NCI-H2081 (cell line): ENCODE measurements around the gene HM13.
"Not testable (repeated sequence)": the region's sequence is repeated elsewhere in the genome, so short reads cannot be mapped to it uniquely, and the experiment has no call there.

ENCODE experiments used
- DNase-seq, 2 experiments: peaks; one replicate each; lab custom pipeline; 2025; lab: John Stamatoyannopoulos, UW

The HM13 gene

DNA sequence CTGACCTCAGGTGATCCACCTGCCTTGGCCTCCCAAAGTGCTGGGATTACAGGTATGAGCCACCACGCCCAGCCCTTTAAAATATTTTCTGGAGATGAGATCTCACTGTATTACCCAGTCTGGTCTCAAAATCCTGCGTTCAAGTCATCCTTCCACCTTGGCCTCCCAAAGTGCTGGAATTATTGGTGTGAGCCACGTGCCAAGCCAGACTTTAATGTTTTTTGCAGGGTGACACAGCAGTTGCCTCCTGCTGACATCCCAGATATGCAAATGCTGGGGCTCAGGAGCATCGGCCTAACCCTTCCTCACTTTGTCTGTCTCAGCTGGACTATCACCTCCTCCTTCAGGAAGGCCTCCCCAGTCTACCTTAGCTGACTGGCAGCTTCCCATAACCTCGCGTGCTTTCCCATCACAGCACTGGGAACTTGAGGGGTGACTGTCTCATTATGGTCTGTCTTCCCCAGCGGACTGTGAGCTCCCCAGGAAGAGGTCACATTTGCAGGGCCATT lies 76.5 kb downstream of the HM13 start:
- no peak for DNase-seq

DNA sequence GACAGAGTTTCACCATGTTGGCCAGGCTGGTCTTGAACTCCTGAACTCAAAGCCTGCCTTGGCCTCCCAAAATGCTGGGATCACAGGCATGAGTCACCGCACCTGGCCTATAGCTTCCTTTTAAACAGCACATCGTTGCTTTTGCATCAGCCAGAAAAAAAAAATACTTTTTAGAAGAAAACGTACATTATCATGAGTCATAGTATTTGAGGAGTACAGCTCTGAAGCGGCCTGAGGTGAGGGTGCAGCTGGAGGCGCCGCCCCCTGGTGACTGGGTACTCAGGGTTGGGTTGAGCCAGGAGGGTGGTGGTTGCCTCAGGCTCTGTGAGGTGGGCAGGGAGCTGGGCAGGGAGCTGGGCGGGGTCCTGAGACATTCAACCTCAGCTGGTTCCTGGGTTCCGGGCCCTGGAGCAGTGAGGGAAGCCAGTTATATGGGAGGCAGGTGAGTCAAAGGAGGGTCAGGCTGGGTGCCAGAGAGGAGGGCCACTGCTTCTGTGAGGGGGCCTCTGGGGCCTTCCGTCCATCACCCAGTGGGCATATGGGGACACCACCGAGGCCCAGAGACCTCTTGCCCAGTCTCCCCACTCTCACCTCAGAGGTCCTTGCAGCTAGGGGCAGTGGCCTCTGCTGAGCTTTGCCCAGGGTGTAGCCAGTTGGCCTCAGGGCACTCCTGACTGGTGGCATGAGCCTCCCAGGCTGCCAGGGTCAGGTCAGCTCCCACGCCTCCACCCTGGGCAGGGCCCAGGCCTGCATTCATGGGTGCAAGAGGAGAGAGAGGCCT lies 79.2 kb downstream of the HM13 start:
- DNase-seq = peak in 1 of 2 experiments; percentile 40

DNA sequence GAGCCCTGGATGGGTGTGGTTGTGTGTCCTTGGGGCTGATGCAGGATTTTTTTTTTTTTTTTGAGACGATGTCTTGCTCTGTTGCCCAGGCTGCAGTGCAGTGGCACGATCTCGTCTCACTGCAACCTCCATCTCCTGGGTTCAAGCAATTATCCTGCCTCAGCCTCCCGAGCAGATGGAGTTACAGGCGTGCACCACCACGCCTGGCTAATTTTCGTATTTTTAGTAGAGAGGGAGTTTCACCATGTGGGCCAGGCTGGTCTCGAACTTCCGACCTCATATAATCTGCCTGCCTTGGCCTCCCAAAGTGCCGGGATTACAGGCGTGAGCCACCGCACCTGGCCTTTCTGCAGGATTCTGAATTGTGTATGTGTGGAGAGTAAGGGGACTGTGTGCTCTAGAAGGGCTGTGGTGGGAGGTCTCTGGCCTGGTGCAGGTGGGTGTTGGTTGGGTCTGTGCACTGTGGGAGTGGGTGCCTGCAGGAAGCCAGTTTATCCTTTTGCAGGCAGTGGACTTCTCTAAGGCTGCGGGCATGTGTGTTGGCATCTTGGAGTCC lies 79.8 kb downstream of the HM13 start:
- no peak for DNase-seq

DNA sequence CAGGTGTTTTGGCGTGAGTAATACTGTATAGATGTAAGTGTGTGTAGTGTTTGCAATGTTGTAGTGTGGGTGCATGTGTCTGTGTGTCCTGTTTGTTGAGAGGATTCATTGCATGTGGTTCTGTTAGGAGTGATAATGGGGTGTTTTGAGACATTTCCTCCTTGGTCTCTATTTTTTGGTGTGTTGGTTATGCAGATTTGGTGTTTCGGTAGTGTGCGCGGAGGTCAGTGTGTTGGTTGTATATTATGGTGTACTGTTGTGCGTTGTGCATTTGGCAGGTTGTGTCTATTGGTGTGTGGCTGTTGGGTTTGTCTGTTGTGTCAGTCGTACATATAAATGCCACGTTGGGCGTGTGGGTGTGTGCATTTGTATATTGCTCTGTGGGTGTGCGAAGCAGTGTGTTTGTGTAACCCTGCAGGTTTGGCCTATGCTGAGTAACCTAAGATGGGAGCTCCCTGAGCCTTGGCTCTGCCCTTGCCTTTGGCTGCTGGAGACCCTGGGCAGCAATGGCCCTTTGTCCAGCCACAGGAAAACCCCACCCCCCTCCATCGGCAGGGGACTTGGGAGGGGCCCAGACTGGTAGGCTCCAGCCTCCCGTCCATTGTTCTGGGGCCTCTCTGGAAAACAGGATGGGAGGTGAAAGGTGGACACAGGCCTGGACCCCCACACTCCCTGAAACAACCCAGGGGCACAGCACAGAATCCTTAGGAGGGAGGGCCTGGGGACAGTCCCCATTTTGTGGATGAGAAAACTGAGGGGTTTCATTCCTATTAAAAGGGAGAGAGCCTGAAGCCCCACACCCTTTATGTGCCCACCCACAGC lies 80.5 kb downstream of the HM13 start:
- peak in 1 of 2 experiments; percentile 24 for DNase-seq

DNA sequence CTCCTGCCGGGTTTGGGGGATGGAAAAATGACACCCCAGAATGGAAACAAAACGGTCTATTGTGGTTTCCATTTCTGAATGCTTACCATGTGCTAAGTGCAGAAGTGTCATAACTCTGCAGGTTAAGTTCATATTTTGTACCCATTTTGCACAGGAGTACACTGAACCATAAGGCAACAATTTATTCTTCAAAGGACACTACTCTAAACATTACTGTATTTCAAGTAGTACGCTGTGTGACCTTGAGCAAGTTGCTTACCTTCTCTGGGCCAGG lies 81.1 kb downstream of the HM13 start:
- no peak for DNase-seq

DNA sequence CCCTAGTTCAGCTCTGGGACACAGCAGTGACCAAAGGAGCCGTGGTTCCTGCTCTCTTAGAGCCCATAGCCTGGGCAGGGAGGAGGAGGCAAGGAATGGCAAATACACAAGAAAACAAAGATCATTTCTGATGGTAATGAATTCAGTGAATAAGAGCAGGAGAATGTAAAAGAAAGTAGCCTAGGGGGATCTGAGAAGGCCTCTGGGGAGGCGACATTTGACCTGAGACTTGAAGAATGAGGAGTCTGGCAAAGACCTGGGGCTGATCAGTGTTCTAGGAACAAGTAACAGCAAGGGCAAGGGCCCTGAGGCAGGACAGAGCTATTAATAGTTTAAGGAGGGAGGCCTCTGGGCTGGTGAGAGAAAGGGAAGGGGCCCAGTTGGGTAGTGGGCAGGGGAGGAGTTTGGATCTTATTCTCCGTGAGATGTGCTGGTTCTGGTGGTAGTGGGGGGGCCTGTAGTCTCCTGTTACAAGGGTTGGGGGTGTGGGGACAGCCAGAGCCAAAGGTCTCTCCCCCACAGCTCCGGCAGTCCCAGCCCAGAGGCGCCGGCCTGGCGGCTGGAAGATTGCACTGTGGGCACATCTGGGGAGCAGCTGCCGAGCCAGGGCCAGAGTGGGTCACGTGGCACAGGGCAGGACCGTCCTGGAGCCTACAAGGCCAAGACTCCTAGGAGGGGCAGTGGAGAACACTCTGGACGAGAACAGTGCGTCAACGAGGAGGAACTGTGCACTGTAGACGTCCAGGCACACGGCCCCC lies 81.6 kb downstream of the HM13 start:
- DNase-seq = no peak

DNA sequence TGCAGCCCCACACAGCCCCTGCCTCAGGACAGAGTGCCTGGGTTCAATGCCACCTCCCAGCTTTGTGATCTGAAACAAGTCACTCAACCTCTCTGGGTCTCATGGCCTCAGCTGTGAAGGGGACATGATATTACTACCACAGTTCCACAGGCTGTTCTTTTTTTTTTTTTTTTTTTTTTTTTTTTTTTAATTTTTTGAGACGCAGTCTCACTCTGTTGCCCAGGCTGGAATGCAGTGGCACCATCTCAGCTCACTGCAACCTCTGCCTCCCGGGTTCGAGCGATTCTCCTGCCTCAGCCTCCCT lies 82.1 kb downstream of the HM13 start:
- not testable (repeated sequence) for DNase-seq

DNA sequence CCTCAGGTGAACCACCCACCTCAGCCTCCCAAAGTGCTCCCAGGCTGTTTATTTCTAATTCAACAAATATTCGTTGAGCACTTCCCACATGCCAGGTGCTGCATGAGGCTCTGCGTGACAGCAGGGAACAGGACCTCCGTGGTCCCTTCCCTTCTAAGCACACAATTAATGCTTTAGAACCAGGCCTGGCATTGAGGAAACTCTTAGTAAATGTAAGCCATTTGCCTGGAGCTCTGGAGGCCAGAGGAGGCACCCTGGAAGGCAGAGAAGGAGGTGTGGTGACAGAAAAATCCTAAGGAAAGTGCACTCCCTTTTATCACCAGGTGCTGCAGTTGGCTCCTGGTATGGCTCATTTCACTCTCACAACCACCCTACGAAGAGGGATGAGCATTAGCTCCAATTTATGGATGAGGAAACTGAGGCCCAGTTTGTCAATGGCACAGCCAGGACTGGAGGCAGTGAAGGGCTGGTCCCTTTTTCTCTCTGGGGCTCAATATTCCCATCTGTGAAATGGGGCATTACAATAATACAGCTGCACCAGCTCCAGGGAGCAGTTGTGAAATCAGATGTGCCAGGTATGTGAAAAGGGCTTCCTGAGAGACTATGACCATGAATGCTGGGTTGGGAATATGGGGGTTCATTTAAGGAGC lies 82.7 kb downstream of the HM13 start:
- DNase-seq = peak in 1 of 2 experiments; percentile 50

DNA sequence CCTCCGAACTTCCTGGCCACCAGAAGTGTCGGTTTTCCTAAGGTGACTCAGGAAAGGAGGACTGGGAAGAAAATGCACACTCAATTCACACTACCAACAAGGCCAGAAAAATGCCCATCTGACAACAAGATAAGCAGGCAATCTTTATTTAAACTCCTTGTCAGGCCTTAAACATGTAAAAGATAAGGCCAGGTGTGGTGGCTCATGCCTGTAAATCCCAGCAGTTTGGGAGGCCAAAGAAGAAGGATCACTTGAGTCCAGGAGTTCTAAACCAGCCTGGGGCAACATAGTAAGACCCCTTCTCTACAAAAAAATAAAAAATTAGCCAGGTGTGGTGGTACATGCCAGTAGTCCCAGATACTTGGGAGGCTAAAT lies 83.2 kb downstream of the HM13 start:
- DNase-seq = no peak

DNA sequence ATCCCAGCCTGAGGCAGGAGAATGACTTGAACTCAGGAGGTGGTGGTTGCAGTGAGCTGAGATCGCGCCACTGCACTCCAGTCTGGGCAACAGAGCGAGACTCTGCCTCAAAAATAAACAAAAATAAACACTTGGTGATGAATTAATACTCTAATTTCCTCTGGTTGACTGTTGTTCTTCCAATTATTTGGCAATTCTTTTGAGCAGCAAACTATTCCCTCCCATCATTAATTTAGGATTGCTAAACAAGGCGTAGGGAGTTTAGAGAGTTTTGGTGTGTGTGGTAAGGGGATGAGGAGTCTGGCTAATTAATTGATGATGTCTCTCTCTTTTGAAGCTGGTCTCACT lies 88.2 kb downstream of the HM13 start:
- DNase-seq = no peak

DNA sequence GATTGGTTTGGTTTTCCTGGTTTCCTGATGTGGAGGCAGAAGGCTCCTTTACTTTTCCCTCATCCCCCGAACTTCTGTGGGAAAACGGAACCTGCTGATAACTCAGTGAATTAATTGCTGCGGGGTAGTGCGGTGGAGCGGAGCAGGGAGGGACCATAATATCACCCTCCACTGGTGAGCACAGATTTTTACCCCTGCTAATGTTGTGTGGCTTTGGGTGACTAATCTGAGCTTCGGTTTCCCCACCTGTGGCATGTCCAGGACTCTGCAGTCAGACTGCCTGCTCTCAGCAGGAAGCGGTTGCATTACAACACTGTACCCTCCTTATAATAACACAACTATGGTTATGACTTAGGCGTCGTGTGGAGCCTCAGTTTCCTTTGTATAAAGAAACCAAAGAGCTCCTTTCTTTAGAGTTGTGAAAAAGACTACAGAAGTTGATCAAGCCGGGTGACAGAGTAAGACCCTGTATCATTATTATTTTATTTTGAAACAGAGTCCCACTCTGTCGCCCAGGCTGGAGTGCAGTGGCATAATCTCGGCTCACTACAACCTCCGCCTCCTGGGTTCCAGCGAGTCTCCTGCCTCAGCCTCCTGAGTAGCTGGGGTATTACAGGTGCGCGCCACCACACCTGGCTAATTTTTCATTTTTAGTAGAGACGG lies 88.7 kb downstream of the HM13 start:
- DNase-seq = peak in 1 of 2 experiments; percentile 26

DNA sequence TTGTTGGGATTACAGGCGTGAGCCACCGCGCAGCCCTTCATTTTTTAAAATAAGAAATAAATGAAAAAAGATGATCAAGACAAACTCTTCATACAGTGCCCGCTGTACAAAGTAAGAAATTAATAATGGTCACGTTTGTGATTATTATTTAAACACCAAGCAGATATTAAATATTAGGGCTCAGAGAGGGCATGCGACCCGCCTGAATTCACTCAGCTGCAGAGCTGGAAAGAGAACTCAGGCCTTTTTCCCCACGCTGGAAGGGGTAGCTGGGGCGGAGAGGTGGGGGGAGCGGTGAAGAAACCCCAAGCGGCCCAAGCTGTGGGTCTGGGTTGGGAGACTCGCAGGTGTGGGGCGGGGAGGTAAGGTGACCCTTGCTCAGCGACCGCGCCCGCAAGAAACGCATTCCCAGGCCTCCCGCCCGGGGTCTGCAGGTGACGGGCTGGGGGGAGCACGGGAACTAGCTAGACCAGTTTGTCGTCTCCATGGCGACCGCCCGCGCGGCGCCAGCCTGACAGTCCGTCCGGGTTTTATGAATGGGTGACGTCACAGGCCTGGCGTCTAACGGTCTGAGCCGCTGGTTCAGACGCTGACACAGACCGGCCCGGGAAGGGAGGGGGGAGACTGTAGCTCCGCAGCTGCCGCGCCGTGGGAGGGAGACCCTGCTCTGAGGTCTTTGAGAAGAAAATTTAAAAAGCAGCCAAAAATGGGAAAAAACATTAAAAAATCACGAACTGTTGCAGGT lies 89.8 kb downstream of the HM13 start:
- DNase-seq = peak; percentile 99 to 100

DNA sequence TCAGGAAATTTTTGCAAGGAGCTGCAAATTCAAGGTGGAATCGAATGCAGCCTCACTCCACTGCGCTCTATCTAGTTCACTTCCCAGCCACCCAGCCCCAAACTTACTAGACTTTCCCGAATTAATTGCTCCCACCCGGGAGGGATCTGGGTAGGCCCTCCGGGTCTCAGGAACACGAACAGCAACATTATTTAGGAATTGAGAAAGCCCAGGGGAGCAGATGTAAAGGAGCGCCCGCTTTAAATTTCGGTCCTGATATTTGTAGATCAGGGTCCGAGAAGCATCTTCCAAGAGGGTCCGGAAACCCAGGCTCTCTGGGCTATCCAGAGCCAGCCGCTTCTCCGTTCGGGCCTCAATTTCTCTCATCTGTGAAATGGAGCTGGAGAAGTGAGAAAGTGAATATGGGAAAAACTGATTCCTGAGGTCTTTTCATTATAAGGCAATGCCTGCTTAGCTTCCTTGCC lies 90.4 kb downstream of the HM13 start:
- DNase-seq = no peak

DNA sequence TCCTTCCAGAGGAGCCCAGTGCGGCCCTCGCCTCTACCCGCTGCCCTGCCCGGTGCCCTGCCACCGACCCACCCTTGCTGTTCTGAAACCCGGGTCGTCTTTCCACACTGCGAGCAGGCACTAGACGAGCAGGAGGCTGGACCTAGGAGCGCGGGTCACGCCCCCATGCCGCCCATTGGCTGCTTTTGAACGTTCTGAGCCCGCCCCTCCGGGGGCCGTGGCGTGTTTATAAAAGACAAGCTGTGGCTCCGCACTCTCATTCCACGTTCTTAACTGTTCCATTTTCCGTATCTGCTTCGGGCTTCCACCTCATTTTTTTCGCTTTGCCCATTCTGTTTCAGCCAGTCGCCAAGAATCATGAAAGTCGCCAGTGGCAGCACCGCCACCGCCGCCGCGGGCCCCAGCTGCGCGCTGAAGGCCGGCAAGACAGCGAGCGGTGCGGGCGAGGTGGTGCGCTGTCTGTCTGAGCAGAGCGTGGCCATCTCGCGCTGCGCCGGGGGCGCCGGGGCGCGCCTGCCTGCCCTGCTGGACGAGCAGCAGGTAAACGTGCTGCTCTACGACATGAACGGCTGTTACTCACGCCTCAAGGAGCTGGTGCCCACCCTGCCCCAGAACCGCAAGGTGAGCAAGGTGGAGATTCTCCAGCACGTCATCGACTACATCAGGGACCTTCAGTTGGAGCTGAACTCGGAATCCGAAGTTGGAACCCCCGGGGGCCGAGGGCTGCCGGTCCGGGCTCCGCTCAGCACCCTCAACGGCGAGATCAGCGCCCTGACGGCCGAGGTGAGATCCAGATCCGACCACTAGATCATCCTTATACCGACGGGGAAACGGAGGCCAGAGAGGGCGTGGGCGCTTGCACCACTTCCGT lies 91.0 kb downstream of the HM13 start, which contains the start of gene ID1:
Gene ID1 (plus strand): TSS at position 259 of the 871 bp plus-strand sequence. CDS start 99 bp downstream, at position 358.
- DNase-seq = peak; percentile 97 to 98

DNA sequence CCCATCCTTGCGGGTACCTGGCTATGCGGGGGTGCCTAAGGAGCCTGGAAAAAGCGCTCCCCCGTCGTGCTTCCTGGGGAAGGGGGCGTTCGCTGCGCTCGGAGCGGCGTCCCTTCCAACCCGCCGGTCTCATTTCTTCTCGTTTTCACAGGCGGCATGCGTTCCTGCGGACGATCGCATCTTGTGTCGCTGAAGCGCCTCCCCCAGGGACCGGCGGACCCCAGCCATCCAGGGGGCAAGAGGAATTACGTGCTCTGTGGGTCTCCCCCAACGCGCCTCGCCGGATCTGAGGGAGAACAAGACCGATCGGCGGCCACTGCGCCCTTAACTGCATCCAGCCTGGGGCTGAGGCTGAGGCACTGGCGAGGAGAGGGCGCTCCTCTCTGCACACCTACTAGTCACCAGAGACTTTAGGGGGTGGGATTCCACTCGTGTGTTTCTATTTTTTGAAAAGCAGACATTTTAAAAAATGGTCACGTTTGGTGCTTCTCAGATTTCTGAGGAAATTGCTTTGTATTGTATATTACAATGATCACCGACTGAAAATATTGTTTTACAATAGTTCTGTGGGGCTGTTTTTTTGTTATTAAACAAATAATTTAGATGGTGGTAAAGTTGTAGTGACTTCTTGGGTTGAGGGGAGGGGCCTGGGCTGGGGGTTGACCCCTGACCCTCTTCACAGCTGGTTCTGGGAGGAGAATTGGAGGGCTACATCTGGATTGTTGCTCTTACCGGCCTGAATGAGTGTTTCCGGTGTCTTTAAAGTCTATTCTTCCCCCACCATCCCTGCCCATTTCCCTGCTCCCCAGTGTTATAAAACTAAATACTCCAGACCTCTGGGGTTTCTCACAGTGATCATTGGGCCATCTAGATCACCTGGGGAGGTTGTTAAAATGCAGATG lies 91.9 kb downstream of the HM13 start:
- no peak for DNase-seq

DNA sequence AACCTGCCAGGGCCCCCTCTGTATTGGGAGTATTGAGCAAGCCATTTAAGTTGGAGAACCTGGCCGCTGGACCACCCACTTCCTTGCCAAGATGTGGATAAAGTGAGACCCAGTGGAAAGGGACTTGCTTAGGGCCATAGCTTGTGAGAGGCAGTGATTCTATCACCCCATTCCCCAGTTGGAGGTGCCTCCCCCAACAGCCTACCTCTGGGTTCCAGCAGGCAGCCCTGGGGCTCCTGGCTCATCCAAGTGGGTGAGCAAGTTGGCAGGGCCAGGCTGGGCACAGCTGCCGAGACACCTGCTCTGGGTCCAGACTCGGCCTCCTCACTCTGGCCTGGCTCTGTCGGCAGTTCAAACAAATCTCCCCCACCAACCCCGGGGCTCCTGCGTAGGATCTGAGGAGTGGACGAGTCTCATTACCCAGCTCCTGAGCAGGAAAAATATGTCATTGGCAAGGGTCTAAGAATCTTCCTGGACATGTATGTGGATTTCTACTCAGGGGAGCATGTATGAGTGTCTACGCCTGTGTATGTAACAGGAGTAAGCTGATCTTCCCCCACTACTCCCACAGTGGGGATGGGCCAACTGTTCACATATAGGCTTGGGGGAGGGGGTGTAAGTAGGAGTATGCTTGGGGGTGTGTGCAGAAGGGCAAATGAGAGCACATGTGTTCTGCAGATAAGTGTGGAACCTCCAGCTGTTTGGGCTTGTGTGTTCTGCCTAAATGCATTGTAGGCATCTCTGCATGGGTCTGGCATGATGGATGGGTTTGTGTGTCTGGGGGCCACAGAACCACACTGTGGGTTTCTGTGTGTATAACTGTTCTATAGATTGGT lies 92.8 kb downstream of the HM13 start:
- peak; percentile 68 to 87 for DNase-seq

DNA sequence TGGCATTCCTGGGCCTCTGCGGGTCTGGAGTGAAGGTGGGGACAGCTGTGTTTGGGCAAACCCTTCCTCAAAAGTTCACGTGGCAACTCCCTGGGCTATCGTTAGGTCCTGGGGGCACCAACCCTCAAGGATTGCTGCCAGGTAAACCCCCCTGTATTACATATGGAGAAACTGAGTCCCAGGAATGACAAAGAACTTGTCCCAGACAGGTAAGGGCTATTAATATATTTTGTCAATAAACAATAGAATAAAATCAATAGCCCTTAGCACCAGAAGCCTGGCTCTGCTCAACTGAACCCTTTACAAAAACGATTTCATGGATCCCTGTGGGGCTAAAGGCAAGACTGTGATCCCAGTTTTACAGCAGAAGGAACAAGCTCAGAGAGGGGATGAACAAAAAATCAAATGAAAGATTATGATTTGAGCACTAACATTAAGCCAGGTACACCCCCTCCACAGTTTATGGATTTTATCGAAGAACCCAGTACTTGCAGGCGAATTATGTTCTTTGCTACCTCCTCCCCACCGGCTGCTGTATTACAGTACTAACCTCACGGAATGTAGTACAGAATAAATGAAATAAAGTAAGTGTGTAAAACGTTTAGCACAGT lies 93.5 kb downstream of the HM13 start:
- peak in 1 of 2 experiments; percentile 71 for DNase-seq
